HG03378 (cell line): ENCODE results near the gene PCNT.

Source experiments
- ATAC-seq: cut with Tn5 transposase; IDR thresholded peaks from one replicate; pipeline ENCODE4 v1.9.1; 2021; ENCODE audit warnings: mild to moderate bottlenecking, moderate library complexity; ENCODE audit not compliant: unreplicated experiment

PCNT gene

GRCh38 chr21:46379691-46380090, 55.7 kb downstream of the PCNT start:
- no peak for ATAC-seq

GRCh38 chr21:46381541-46381940, 57.6 kb downstream of the PCNT start:
- ATAC-seq = no peak

- ATAC-seq = no peak
These were observed 60.6 kb downstream of the PCNT start for GRCh38 chr21:46384556-46384955.

GRCh38 chr21:46385846-46386733, 62.1 kb downstream of the PCNT start:
- no peak for ATAC-seq

GRCh38 chr21:46386734-46387088, 62.8 kb downstream of the PCNT start:
- ATAC-seq = no peak

- no peak for ATAC-seq
These were observed 64.4 kb downstream of the PCNT start for GRCh38 chr21:46388206-46388880.

GRCh38 chr21:46388896-46389295, 64.9 kb downstream of the PCNT start:
- ATAC-seq = no peak

- ATAC-seq = no peak
These were observed 66.9 kb downstream of the PCNT start for GRCh38 chr21:46390603-46391545.

GRCh38 chr21:46391773-46392172, 67.8 kb downstream of the PCNT start:
- ATAC-seq = no peak

- no peak for ATAC-seq
These were observed 69.0 kb downstream of the PCNT start for GRCh38 chr21:46392921-46393320.

- no peak for ATAC-seq
These were observed 69.5 kb downstream of the PCNT start for GRCh38 chr21:46393451-46393940.

- no peak for ATAC-seq
These were observed 70.1 kb downstream of the PCNT start for GRCh38 chr21:46393941-46394594.

GRCh38 chr21:46394595-46395104, 70.7 kb downstream of the PCNT start:
- ATAC-seq = no peak

GRCh38 chr21:46397211-46397905, 73.4 kb downstream of the PCNT start:
- no peak for ATAC-seq

GRCh38 chr21:46397993-46398392, 74.0 kb downstream of the PCNT start:
- no peak for ATAC-seq

GRCh38 chr21:46399129-46399528, 75.2 kb downstream of the PCNT start:
- no peak for ATAC-seq

- no peak for ATAC-seq
These were observed 75.7 kb downstream of the PCNT start for GRCh38 chr21:46399686-46400085.

GRCh38 chr21:46401186-46401910, 77.4 kb downstream of the PCNT start:
- ATAC-seq = no peak

GRCh38 chr21:46402421-46402820, 78.5 kb downstream of the PCNT start:
- ATAC-seq = no peak
